ENCODE data around the gene HIRA. TPM values are rescaled to one million over a fixed set of nuclear protein-coding genes. Genes with fewer than 3 reads are reported as not detected.

Gene HIRA
- polyA plus RNA-seq, 1 experiment = 17.1 TPM

- POLR2A ChIA-PET = no interaction called here
- H3K36me3 ChIP-seq (ENCODE audit: control insufficient read depth, insufficient read depth, low read length) = peaks cover 31% of the 10 kb centered on the region
Measured at GRCh38 chr22:19378344-19378674, 53.2 kb downstream of the HIRA start.

GRCh38 chr22:19377565-19378343, 53.8 kb downstream of the HIRA start:
- no peak for TF ChIP-seq CTCF (IDR thresholded peaks at IDR 0.05; ENCODE audit: insufficient read depth, low read depth, low read length)
- CTCF ChIA-PET = no interaction called here
- H3K36me3 ChIP-seq (ENCODE audit: control insufficient read depth, insufficient read depth, low read length) = peaks cover 31% of the 10 kb centered on the region
- H3K27me3 ChIP-seq (ENCODE audit: control insufficient read depth, insufficient read depth, low read length) = no peaks in the 10 kb centered on the region
- POLR2A ChIA-PET = no interaction called here
- H3K4me3 ChIP-seq (ENCODE audit: low read depth, low read length) = no peak overlapping the region
- no peak for DNase-seq (ENCODE audit: low read depth)

More at GRCh38 chr22:19378344-19378674, 53.2 kb downstream of the HIRA start:
- Histone ChIP-seq H3K4me3 (ENCODE audit: low read depth, low read length) (no peak overlapping the region), H3K27me3 (ENCODE audit: control insufficient read depth, insufficient read depth, low read length) (no peaks in the 10 kb centered on the region)
- CTCF ChIA-PET = no interaction called here
- no peak for TF ChIP-seq CTCF (IDR thresholded peaks at IDR 0.05; ENCODE audit: insufficient read depth, low read depth, low read length)
- DNase-seq (ENCODE audit: low read depth) = no peak

- no peak for TF ChIP-seq CTCF (IDR thresholded peaks at IDR 0.05; ENCODE audit: insufficient read depth, low read depth, low read length)
- Histone ChIP-seq H3K4me3 (ENCODE audit: low read depth, low read length) (no peak overlapping the region), H3K36me3 (ENCODE audit: control insufficient read depth, insufficient read depth, low read length) (peaks cover 31% of the 10 kb centered on the region), H3K27me3 (ENCODE audit: control insufficient read depth, insufficient read depth, low read length) (no peaks in the 10 kb centered on the region)
- no peak for DNase-seq (ENCODE audit: low read depth)
- POLR2A ChIA-PET = no interaction called here
- CTCF ChIA-PET = no interaction called here
Measured at GRCh38 chr22:19376971-19377370, 54.6 kb downstream of the HIRA start.

- DNase-seq (ENCODE audit: low read depth) = no peak
- no peak for TF ChIP-seq CTCF (IDR thresholded peaks at IDR 0.05; ENCODE audit: insufficient read depth, low read depth, low read length)
- ChIA-PET POLR2A (no interaction called here), CTCF (no interaction called here)
- peaks cover 31% of the 10 kb centered on the region for H3K36me3 ChIP-seq (ENCODE audit: control insufficient read depth, insufficient read depth, low read length)
- no peak overlapping the region for H3K4me3 ChIP-seq (ENCODE audit: low read depth, low read length)
- H3K27me3 ChIP-seq (ENCODE audit: control insufficient read depth, insufficient read depth, low read length) = no peaks in the 10 kb centered on the region
Measured at GRCh38 chr22:19376247-19376646, 55.3 kb downstream of the HIRA start.

- Histone ChIP-seq H3K36me3 (ENCODE audit: control insufficient read depth, insufficient read depth, low read length) (peaks cover 34% of the 10 kb centered on the region), H3K27me3 (ENCODE audit: control insufficient read depth, insufficient read depth, low read length) (no peaks in the 10 kb centered on the region), H3K4me3 (ENCODE audit: low read depth, low read length) (no peak overlapping the region)
- POLR2A ChIA-PET = no interaction called here
- no peak for DNase-seq (ENCODE audit: low read depth)
- TF ChIP-seq CTCF (IDR thresholded peaks at IDR 0.05; ENCODE audit: insufficient read depth, low read depth, low read length) = no peak
- CTCF ChIA-PET = interaction anchor here (1.1 kb wide), 1 partner anchor 15 kb away, joined by 4 read pairs; no protein-coding TSS in a partner anchor
Measured at GRCh38 chr22:19375435-19375834, 56.1 kb downstream of the HIRA start.
